Endothelial cell of umbilical vein (primary cell): Measurements from ENCODE around the gene AKAP13. TPM values are rescaled to one million over a fixed set of nuclear protein-coding genes. Genes with fewer than 3 reads are reported as not detected.
A peak's percentile ranks its signal among the peaks of the same experiment; 100 is the strongest.

Experiments
- BruUV-seq: library from RNA; stranded (reverse); fragments of 400-500 nt; replicated peaks from 2 replicates; lab custom pipeline; 2021; lab: Mats Ljungman, UMichigan
- CTCF ChIA-PET: fragments of 300-600, 350-600 bp; sonication (Branson Sonifier 250); formaldehyde crosslinking; loops from one replicate; lab custom pipeline; 2021; ENCODE audit warnings: antibody characterized with exemption, inconsistent platforms; lab: Charles Lee
- POLR2A ChIA-PET: fragments of 300-600, 350-600 bp; sonication (Branson Sonifier 250); formaldehyde crosslinking; loops from one replicate; lab custom pipeline; 2021; ENCODE audit warnings: antibody characterized with exemption, inconsistent platforms; lab: Charles Lee
- DNase-seq: peaks from one replicate; pipeline ENCODE4 v3.0.0-alpha.2; 2011; ENCODE audit warnings: low read depth, low spot score
- FAIRE-seq: peaks from 2 replicates; lab custom pipeline; 2011; peaks lifted over from hg19 to GRCh38; lab: Jason Lieb, UNC
- H2AFZ ChIP-seq: 2 replicates; pipeline ENCODE4 v1.6.0; 2012; ENCODE audit warnings: low read depth, low read length, control low read depth, inconsistent platforms
- H3K27ac ChIP-seq: 2 replicates; pipeline ENCODE4 v1.5.1; 2011; ENCODE audit warnings: low read depth, mild to moderate bottlenecking, control low read depth, low read length, moderate library complexity; ENCODE audit not compliant: insufficient read depth
- H3K27me3 ChIP-seq, 2 experiments: 2 replicates each; pipeline versions ENCODE4 v1.6.0 to v1.6.1; 2011; ENCODE audit warnings: low read length in 2 of 2, mixed read lengths in 1 of 2; ENCODE audit not compliant: control insufficient read depth in 2 of 2, insufficient read depth in 2 of 2
- H3K36me3 ChIP-seq, 2 experiments: 2 replicates in 1 of 2; 3 replicates in 1 of 2; pipeline ENCODE4 v1.5.1; 2011; ENCODE audit warnings: low read length in 2 of 2, mild to moderate bottlenecking in 1 of 2, moderate library complexity in 1 of 2; ENCODE audit not compliant: control insufficient read depth in 2 of 2, insufficient read depth in 2 of 2; ENCODE audit errors: extremely low read depth in 1 of 2
- H3K4me1 ChIP-seq: 3 replicates; pipeline ENCODE4 v1.5.1; 2011; ENCODE audit warnings: mild to moderate bottlenecking, low read length; ENCODE audit not compliant: control insufficient read depth, insufficient read depth; ENCODE audit errors: extremely low read depth
- H3K4me2 ChIP-seq: 2 replicates; pipeline ENCODE4 v1.6.1; 2011; ENCODE audit warnings: low read length, control low read depth, mixed read lengths; ENCODE audit not compliant: insufficient read depth
- H3K4me3 ChIP-seq, 3 experiments: fragments of 200-600 bp in 1 of 3; sonication (generic), shearing (Covaris generic) in 1 of 3; replicated peaks in 1 of 3; 2 replicates each; pipeline ENCODE4 v1.5.1; 2011 to 2016; ENCODE audit warnings: control low read depth in 3 of 3, low read length in 3 of 3, mild to moderate bottlenecking in 2 of 3, inconsistent platforms in 1 of 3, low read depth in 1 of 3, moderate library complexity in 1 of 3; ENCODE audit not compliant: insufficient read depth in 1 of 3
- H3K79me2 ChIP-seq: 2 replicates; pipeline ENCODE4 v1.6.0; 2012; ENCODE audit warnings: low read length, inconsistent platforms; ENCODE audit not compliant: control insufficient read depth, insufficient read depth
- H3K9ac ChIP-seq: replicated peaks from 2 replicates; pipeline ENCODE3; 2011; ENCODE audit warnings: low read length, control low read depth; ENCODE audit not compliant: insufficient read depth; ENCODE audit errors: extremely low read depth
- H3K9me1 ChIP-seq: replicated peaks from 3 replicates; pipeline ENCODE4 v1.6.0; 2011; ENCODE audit warnings: mild to moderate bottlenecking, low read length; ENCODE audit not compliant: control insufficient read depth, insufficient read depth; ENCODE audit errors: extremely low read depth
- H3K9me3 ChIP-seq: replicated peaks from 2 replicates; pipeline ENCODE4 v1.5.1; 2012; ENCODE audit warnings: low read length, inconsistent platforms; ENCODE audit not compliant: control insufficient read depth, insufficient read depth
- H4K20me1 ChIP-seq: replicated peaks from 2 replicates; pipeline ENCODE3; 2011; ENCODE audit warnings: mild to moderate bottlenecking, low read length; ENCODE audit not compliant: control insufficient read depth, insufficient read depth; ENCODE audit errors: extremely low read depth
- CTCF ChIP-seq, 2 donors: IDR thresholded peaks; 1 replicate in 1 of 2; 2 replicates in 1 of 2; pipeline ENCODE4 v1.5.1; 2011; ENCODE audit warnings: low read length in 2 of 2, mild to moderate bottlenecking in 2 of 2, moderate library complexity in 2 of 2, control low read depth in 1 of 2, inconsistent platforms in 1 of 2, low read depth in 1 of 2; ENCODE audit not compliant: insufficient read depth in 1 of 2; ENCODE audit errors: extremely low read depth in 1 of 2
- EZH2 ChIP-seq: IDR thresholded peaks from 2 replicates; pipeline ENCODE4 v1.6.1; 2012; ENCODE audit warnings: borderline replicate concordance, low read depth, mild to moderate bottlenecking, moderate library complexity, low read length, inconsistent platforms; ENCODE audit not compliant: severe bottlenecking
- FOS ChIP-seq: IDR thresholded peaks from 2 replicates; pipeline ENCODE4 v1.6.1; 2011; ENCODE audit warnings: mild to moderate bottlenecking, low read length, moderate library complexity, borderline replicate concordance; ENCODE audit not compliant: insufficient read depth
- GATA2 ChIP-seq: IDR thresholded peaks from 2 replicates; pipeline ENCODE4 v1.7.0; 2011; ENCODE audit warnings: low read depth, mild to moderate bottlenecking, moderate library complexity, mixed read lengths, low read length; ENCODE audit not compliant: insufficient read length, insufficient read depth
- JUN ChIP-seq: IDR thresholded peaks from 2 replicates; pipeline ENCODE4 v1.6.1; 2011; ENCODE audit warnings: borderline replicate concordance, low read depth; ENCODE audit not compliant: insufficient read length, insufficient read depth
- MAX ChIP-seq: IDR thresholded peaks from 2 replicates; pipeline ENCODE4 v1.6.1; 2011; ENCODE audit not compliant: insufficient read depth, insufficient read length
- MYC ChIP-seq: IDR thresholded peaks from one replicate; pipeline ENCODE4 v1.6.1; 2011; ENCODE audit warnings: mild to moderate bottlenecking, low read depth, low read length
- POLR2A ChIP-seq: IDR thresholded peaks from 2 replicates; pipeline ENCODE4 v1.6.1; 2012; ENCODE audit warnings: low read depth, mild to moderate bottlenecking, control low read depth, low read length
- POLR2AphosphoS5 ChIP-seq: IDR thresholded peaks from 2 replicates; pipeline ENCODE4 v1.6.1; 2012; ENCODE audit warnings: low read depth, mild to moderate bottlenecking, control low read depth, low read length, moderate library complexity; ENCODE audit not compliant: insufficient read depth
- dilution Hi-C: fragments of 300-500 bp; cut with MboI; formaldehyde crosslinking; loops from one replicate; pipeline ENCODE4 v1.15.0; 2019; ENCODE audit warnings: low sequenced_read_pairs; ENCODE audit not compliant: extremely low pct_ligation_motif_present
- intact Hi-C: fragments of 100-400 bp; cut with micrococcal nuclease; formaldehyde crosslinking; loops from one replicate; pipeline ENCODE4 v1.10.0; 2022
- polyA plus RNA-seq, 4 experiments: library from polyadenylated mRNA; depleted of rRNA in 3 of 4; stranded (reverse) in 3 of 4; unstranded in 1 of 4; fragments of >200 nt; gene quantifications; 2 replicates each; pipeline versions ENCODE4 v1.2.1 to v1.2.3, GENCODE V29; 2011 to 2012; ENCODE audit warnings: missing spikeins in 1 of 4
- total RNA-seq: library from RNA; stranded (reverse); gene quantifications from 2 replicates; pipeline ENCODE4 v1.2.3, GENCODE V29; 2021

Gene AKAP13
- total and polyA plus RNA-seq, 2 donors (not counting 3 experiments of a cell fraction or from before 2014, with no cell fraction given) = 22.8 to 87.8 TPM

GRCh38 chr15:85792912-85793590, 412.6 kb downstream of the AKAP13 start:
- Histone ChIP-seq H3K4me3 (peak overlapping the region in 1 of 3 experiments; percentile 73), H3K79me2 (peaks cover 2% of the 10 kb centered on the region), H3K9me3 (no peaks in the 10 kb centered on the region), H3K27me3 (peaks cover 2% of the 10 kb centered on the region in 2 experiments), H3K27ac (no peak overlapping the region), H3K4me1 (peaks cover 16% of the 10 kb centered on the region), H3K4me2 (peak overlapping the region; percentile 75), H3K36me3 (no peaks in the 10 kb centered on the region), H3K9ac (no peak overlapping the region), H4K20me1 (no peaks in the 10 kb centered on the region), H3K9me1 (no peaks in the 10 kb centered on the region), H2AFZ (no peak overlapping the region)
- intact Hi-C loops (loop anchor here (5.0 kb wide), 1 partner anchor 61 kb away; no protein-coding TSS in a partner anchor), dilution Hi-C loops (no loop called here)
- no TSS peak for BruUV-seq
- FAIRE-seq (no peak), DNase-seq (no peak)
- ChIA-PET CTCF (no interaction called here), POLR2A (no interaction called here)
- TF ChIP-seq MAX (no peak), FOS (no peak), MYC (no peak), GATA2 (no peak), EZH2 (no peak), CTCF (IDR thresholded peaks at IDR 0.05; ENCODE audit: extremely low read depth in 1 of 2, insufficient read depth in 1 of 2, low read depth in 1 of 2, low read length in 2 of 2) (no peak), POLR2AphosphoS5 (no peak), POLR2A (no peak), JUN (no peak)
